Breast epithelium (tissue), 3 donors: ENCODE results near the gene THSD4.

Experiments
- CTCF ChIP-seq, 3 donors: fragments of 450-650 bp; IDR thresholded peaks; one replicate each; pipeline ENCODE4 v1.5.1; 2016 to 2017; ENCODE audit warnings: antibody characterized with exemption in 3 of 3, mild to moderate bottlenecking in 3 of 3, moderate library complexity in 3 of 3
- POLR2A ChIP-seq: fragments of 450-650 bp; IDR thresholded peaks from one replicate; pipeline ENCODE4 v1.6.1; 2016; ENCODE audit warnings: antibody characterized with exemption, mild to moderate bottlenecking, moderate library complexity

GRCh38 chr15:71760852-71761251 lies 645.6 kb downstream of the THSD4 start:
- TF ChIP-seq POLR2A (no peak), CTCF (IDR thresholded peaks at IDR 0.05) (no peak)
